Thymus (tissue), 11 donors: ENCODE results near the gene SFSWAP. TPM values are rescaled to one million over a fixed set of nuclear protein-coding genes. Genes with fewer than 3 reads are reported as not detected.

Experiments
- DNase-seq, 9 donors: peaks; one replicate each; pipeline ENCODE4 v3.0.0-alpha.2; 2013; ENCODE audit warnings: low spot score in 9 of 9, low read depth in 6 of 9, missing footprints in 1 of 9
- H3K27ac ChIP-seq, 2 donors: one replicate each; pipeline ENCODE4 v1.5.1; 2013; ENCODE audit warnings: control low read depth in 1 of 2, low read depth in 1 of 2, low read length in 1 of 2, mild to moderate bottlenecking in 1 of 2, moderate library complexity in 1 of 2
- H3K27me3 ChIP-seq, 2 donors: one replicate each; pipeline ENCODE4 v1.5.1; 2013; ENCODE audit warnings: low read length in 1 of 2; ENCODE audit not compliant: control insufficient read depth in 2 of 2, insufficient read depth in 1 of 2
- H3K36me3 ChIP-seq, 2 donors: one replicate each; pipeline ENCODE4 v1.5.1; 2013; ENCODE audit warnings: low read length in 1 of 2, mild to moderate bottlenecking in 1 of 2, moderate library complexity in 1 of 2; ENCODE audit not compliant: control insufficient read depth in 2 of 2, insufficient read depth in 2 of 2
- H3K4me1 ChIP-seq, 2 donors: one replicate each; pipeline ENCODE4 v1.5.1; 2013; ENCODE audit warnings: low read length in 2 of 2; ENCODE audit not compliant: control insufficient read depth in 2 of 2, insufficient read depth in 2 of 2
- H3K4me3 ChIP-seq, 2 donors: one replicate each; pipeline ENCODE4 v1.5.1; 2013; ENCODE audit warnings: low read length in 2 of 2, control low read depth in 1 of 2, mild to moderate bottlenecking in 1 of 2
- H3K9me3 ChIP-seq, 2 donors: one replicate each; pipeline ENCODE4 v1.5.1; 2013; ENCODE audit warnings: low read length in 1 of 2, mild to moderate bottlenecking in 1 of 2; ENCODE audit not compliant: control insufficient read depth in 2 of 2, insufficient read depth in 1 of 2
- WGBS: extraction: QIAGEN DNeasy Blood & Tissue Kit; methylation state at CpG from one replicate; pipeline ENCODE4 v1.1.7; 2013; 5-methylcytosine and 5-hydroxymethylcytosine counted together
- polyA plus RNA-seq: library from polyadenylated mRNA; stranded (reverse); fragments of 200-250 nt; gene quantifications from one replicate; pipeline ENCODE4 v1.2.3, GENCODE V29; 2013
- total RNA-seq: library from RNA; stranded (reverse); fragments of 120-200 nt; gene quantifications from one replicate; pipeline ENCODE4 v1.2.4, GENCODE V29; 2013
- donor health status: healthy.

Gene SFSWAP
- total and polyA plus RNA-seq, 2 donors: 19.5 to 39.6 TPM

- Histone ChIP-seq H3K4me1 (peaks cover 3 to 22% of the 10 kb centered on the region in 2 donors), H3K4me3 (no peak overlapping the region), H3K36me3 (peaks cover 55 to 56% of the 10 kb centered on the region in 2 donors), H3K27ac (no peak overlapping the region), H3K9me3 (no peaks in the 10 kb centered on the region), H3K27me3 (no peaks in the 10 kb centered on the region)
- 98% methylated on average over 23 of the region's 23 CpGs for WGBS
- no peak for DNase-seq
Measured at GRCh38 chr12:131779027-131779426, 68.1 kb downstream of the SFSWAP start.

GRCh38 chr12:131782061-131782460 is 71.2 kb downstream of the SFSWAP start:
- no peaks in the 10 kb centered on the region for H3K27me3 ChIP-seq
- 98% methylated on average over 2 of the region's 2 CpGs for WGBS
- peaks cover 59 to 75% of the 10 kb centered on the region in 2 donors for H3K36me3 ChIP-seq
- H3K27ac ChIP-seq: no peak overlapping the region
- no peak for DNase-seq
- H3K4me1 ChIP-seq: no peaks in the 10 kb centered on the region
- H3K4me3 ChIP-seq: no peak overlapping the region
- no peaks in the 10 kb centered on the region for H3K9me3 ChIP-seq

GRCh38 chr12:131783915-131784541 is 73.1 kb downstream of the SFSWAP start:
- DNase-seq: no peak
- no peaks in the 10 kb centered on the region for H3K4me1 ChIP-seq
- 42% methylated on average over 10 of the region's 10 CpGs for WGBS
- peaks cover 63 to 75% of the 10 kb centered on the region in 2 donors for H3K36me3 ChIP-seq
- H3K27me3 ChIP-seq: no peaks in the 10 kb centered on the region
- no peaks in the 10 kb centered on the region for H3K9me3 ChIP-seq
- H3K4me3 ChIP-seq: no peak overlapping the region
- no peak overlapping the region for H3K27ac ChIP-seq

GRCh38 chr12:131784909-131785762 is 74.2 kb downstream of the SFSWAP start:
- 97% methylated on average over 30 of the region's 30 CpGs for WGBS
- DNase-seq: no peak
- H3K4me3 ChIP-seq: no peak overlapping the region
- no peaks in the 10 kb centered on the region for H3K4me1 ChIP-seq
- no peak overlapping the region for H3K27ac ChIP-seq
- H3K36me3 ChIP-seq: peaks cover 68 to 78% of the 10 kb centered on the region in 2 donors
- H3K9me3 ChIP-seq: no peaks in the 10 kb centered on the region
- H3K27me3 ChIP-seq: no peaks in the 10 kb centered on the region

- Histone ChIP-seq H3K27ac (no peak overlapping the region), H3K27me3 (no peaks in the 10 kb centered on the region), H3K36me3 (peaks cover 69 to 79% of the 10 kb centered on the region in 2 donors), H3K9me3 (no peaks in the 10 kb centered on the region), H3K4me1 (no peaks in the 10 kb centered on the region), H3K4me3 (no peak overlapping the region)
- no peak for DNase-seq
- 97% methylated on average over 15 of the region's 15 CpGs for WGBS
Measured at GRCh38 chr12:131785763-131786330, 75.0 kb downstream of the SFSWAP start.

GRCh38 chr12:131786331-131786730 is 75.4 kb downstream of the SFSWAP start:
- no peak for DNase-seq
- no peaks in the 10 kb centered on the region for H3K4me1 ChIP-seq
- H3K36me3 ChIP-seq: peaks cover 72 to 78% of the 10 kb centered on the region in 2 donors
- no peaks in the 10 kb centered on the region for H3K27me3 ChIP-seq
- H3K9me3 ChIP-seq: no peaks in the 10 kb centered on the region
- WGBS: 95% methylated on average over 15 of the region's 15 CpGs
- H3K27ac ChIP-seq: no peak overlapping the region
- no peak overlapping the region for H3K4me3 ChIP-seq

- 99% methylated on average over 17 of the region's 17 CpGs for WGBS
- DNase-seq: no peak
- Histone ChIP-seq H3K9me3 (no peaks in the 10 kb centered on the region), H3K36me3 (peaks cover 72% of the 10 kb centered on the region in 2 donors), H3K4me3 (no peak overlapping the region), H3K27ac (no peak overlapping the region), H3K4me1 (no peaks in the 10 kb centered on the region), H3K27me3 (no peaks in the 10 kb centered on the region)
Measured at GRCh38 chr12:131787143-131787660, 76.3 kb downstream of the SFSWAP start.

GRCh38 chr12:131788070-131788469 is 77.2 kb downstream of the SFSWAP start:
- DNase-seq: no peak
- peaks cover 72 to 75% of the 10 kb centered on the region in 2 donors for H3K36me3 ChIP-seq

GRCh38 chr12:131789638-131790037 is 78.7 kb downstream of the SFSWAP start:
- 97% methylated on average over 12 of the region's 12 CpGs for WGBS
- H3K4me3 ChIP-seq: no peak overlapping the region
- H3K36me3 ChIP-seq: peaks cover 69 to 82% of the 10 kb centered on the region in 2 donors
- H3K27me3 ChIP-seq: no peaks in the 10 kb centered on the region
- no peaks in the 10 kb centered on the region for H3K9me3 ChIP-seq
- H3K4me1 ChIP-seq: no peaks in the 10 kb centered on the region
- H3K27ac ChIP-seq: no peak overlapping the region
- no peak for DNase-seq

More at GRCh38 chr12:131788070-131788469, 77.2 kb downstream of the SFSWAP start:
- Histone ChIP-seq H3K4me3 (no peak overlapping the region), H3K9me3 (no peaks in the 10 kb centered on the region), H3K4me1 (no peaks in the 10 kb centered on the region), H3K27me3 (no peaks in the 10 kb centered on the region), H3K27ac (no peak overlapping the region)
- 98% methylated on average over 11 of the region's 11 CpGs for WGBS
